Hepatocyte (in vitro differentiated cells): Measurements from ENCODE around the gene STEAP3. TPM values are rescaled to one million over a fixed set of nuclear protein-coding genes. Genes with fewer than 3 reads are reported as not detected.

Experiments
- DNase-seq: peaks from one replicate; pipeline ENCODE4 v3.0.0-alpha.2; 2016; ENCODE audit warnings: low spot score
- H2AFZ ChIP-seq: fragments of 200-600 bp; sonication (generic); 2 replicates; pipeline ENCODE4 v1.6.0; 2016; ENCODE audit warnings: antibody characterized with exemption, mild to moderate bottlenecking
- H3K27ac ChIP-seq: fragments of 200-600 bp; sonication (generic); 2 replicates; pipeline ENCODE4 v1.5.1; 2016; ENCODE audit warnings: mild to moderate bottlenecking
- H3K27me3 ChIP-seq: fragments of 200-600 bp; sonication (generic); 2 replicates; pipeline ENCODE4 v1.6.1; 2016
- H3K36me3 ChIP-seq: fragments of 200-600 bp; sonication (generic); replicated peaks from 2 replicates; pipeline ENCODE4 v1.5.1; 2016; ENCODE audit warnings: low read depth; ENCODE audit not compliant: insufficient read depth
- H3K4me1 ChIP-seq: fragments of 200-600 bp; sonication (generic); 2 replicates; pipeline ENCODE4 v1.5.1; 2016; ENCODE audit warnings: mild to moderate bottlenecking, moderate library complexity; ENCODE audit not compliant: insufficient read depth
- H3K4me2 ChIP-seq: fragments of 200-600 bp; sonication (generic); 2 replicates; pipeline ENCODE4 v1.6.0; 2016
- H3K4me3 ChIP-seq: fragments of 200-600 bp; sonication (generic); 2 replicates; pipeline ENCODE4 v1.5.1; 2016; ENCODE audit warnings: mild to moderate bottlenecking
- H3K79me2 ChIP-seq: fragments of 200-600 bp; sonication (generic); 2 replicates; pipeline ENCODE4 v1.6.0; 2017; ENCODE audit warnings: mild to moderate bottlenecking
- H3K9me2 ChIP-seq: fragments of 200-600 bp; sonication (generic); replicated peaks from 2 replicates; pipeline ENCODE4 v1.6.0; 2017; ENCODE audit warnings: mild to moderate bottlenecking; ENCODE audit not compliant: insufficient read depth
- H3K9me3 ChIP-seq: fragments of 200-600 bp; sonication (generic); 2 replicates; pipeline ENCODE4 v1.5.1; 2016; ENCODE audit warnings: low read depth, mild to moderate bottlenecking
- H4K20me1 ChIP-seq: fragments of 200-600 bp; sonication (generic); 2 replicates; pipeline ENCODE4 v1.6.0; 2016; ENCODE audit warnings: mild to moderate bottlenecking; ENCODE audit not compliant: insufficient read depth, poor library complexity, severe bottlenecking
- CTCF ChIP-seq: fragments of 200-600 bp; sonication (generic); IDR thresholded peaks from 2 replicates; pipeline ENCODE4 v1.5.1; 2016; ENCODE audit warnings: antibody characterized with exemption, mild to moderate bottlenecking; ENCODE audit not compliant: poor library complexity
- EZH2 ChIP-seq: fragments of 200-600 bp; sonication (generic); IDR thresholded peaks from 2 replicates; pipeline ENCODE4 v1.6.1; 2016; ENCODE audit warnings: antibody characterized with exemption, mild to moderate bottlenecking, borderline replicate concordance
- EZH2phosphoT487 ChIP-seq: fragments of 200-600 bp; sonication (generic); IDR thresholded peaks from one replicate; pipeline ENCODE4 v1.6.1; 2018; ENCODE audit warnings: antibody characterized with exemption, mild to moderate bottlenecking, low read depth, moderate library complexity; ENCODE audit not compliant: unreplicated experiment, severe bottlenecking
- WGBS: methylation state at CpG from one replicate; pipeline ENCODE4 v1.1.6; 2016; ENCODE audit warnings: low lambda C conversion rate; ENCODE audit errors: missing lambda C conversion rate; 5-methylcytosine and 5-hydroxymethylcytosine counted together
- polyA plus RNA-seq: library from polyadenylated mRNA; unstranded; fragments of >200 nt; fragmentation: Nextera tagmentation; extraction: Ambion mirVana; gene quantifications from 2 replicates; pipeline ENCODE4 v1.2.1, GENCODE V29; 2016
- total RNA-seq: library from RNA; depleted of rRNA; stranded (reverse); fragments of >200 nt; gene quantifications from 2 replicates; pipeline ENCODE4 v1.2.3, GENCODE V29; 2014

Gene STEAP3
- total and polyA plus RNA-seq, 2 experiments from 2014 or later: 11.2 to 12.0 TPM

- no peaks in the 10 kb centered on the region for H3K36me3 ChIP-seq
- H3K9me3 ChIP-seq: no peaks in the 10 kb centered on the region
- 85% methylated on average over 5 of the region's 5 CpGs for WGBS
- no peak overlapping the region for H2AFZ ChIP-seq
- no peak for DNase-seq
- H3K27ac ChIP-seq: no peak overlapping the region
- no peaks in the 10 kb centered on the region for H3K79me2 ChIP-seq
- H3K9me2 ChIP-seq: no peaks in the 10 kb centered on the region
- H4K20me1 ChIP-seq: no peaks in the 10 kb centered on the region
- H3K4me2 ChIP-seq: no peak overlapping the region
- TF ChIP-seq EZH2: no peak
- TF ChIP-seq CTCF: no peak
- TF ChIP-seq EZH2phosphoT487: no peak
- H3K4me3 ChIP-seq: no peak overlapping the region
- no peaks in the 10 kb centered on the region for H3K27me3 ChIP-seq
- H3K4me1 ChIP-seq: peaks cover 4% of the 10 kb centered on the region
These were observed 25.1 kb downstream of the STEAP3 start for GRCh38 chr2:119248751-119249150.

- Histone ChIP-seq H3K27me3 (no peaks in the 10 kb centered on the region), H2AFZ (no peak overlapping the region), H3K4me3 (no peak overlapping the region), H3K9me2 (no peaks in the 10 kb centered on the region), H4K20me1 (no peaks in the 10 kb centered on the region), H3K27ac (no peak overlapping the region), H3K4me2 (no peak overlapping the region), H3K36me3 (no peaks in the 10 kb centered on the region), H3K79me2 (no peaks in the 10 kb centered on the region), H3K4me1 (peaks cover 4% of the 10 kb centered on the region), H3K9me3 (no peaks in the 10 kb centered on the region)
- DNase-seq: no peak
- no peak for TF ChIP-seq EZH2phosphoT487
- TF ChIP-seq CTCF: no peak
- TF ChIP-seq EZH2: no peak
- WGBS: 98% methylated on average over 3 of the region's 3 CpGs
These were observed 25.7 kb downstream of the STEAP3 start for GRCh38 chr2:119249311-119249710.

GRCh38 chr2:119249855-119250717 is 26.5 kb downstream of the STEAP3 start:
- H4K20me1 ChIP-seq: no peaks in the 10 kb centered on the region
- DNase-seq: no peak
- H3K27ac ChIP-seq: no peak overlapping the region
- no peaks in the 10 kb centered on the region for H3K27me3 ChIP-seq
- H3K9me3 ChIP-seq: no peaks in the 10 kb centered on the region
- no peak overlapping the region for H3K4me2 ChIP-seq
- 87% methylated on average over 11 of the region's 12 CpGs for WGBS
- H3K36me3 ChIP-seq: no peaks in the 10 kb centered on the region
- H3K4me3 ChIP-seq: no peak overlapping the region
- no peaks in the 10 kb centered on the region for H3K79me2 ChIP-seq
- H3K4me1 ChIP-seq: peaks cover 4% of the 10 kb centered on the region
- H3K9me2 ChIP-seq: no peaks in the 10 kb centered on the region
- TF ChIP-seq EZH2: no peak
- TF ChIP-seq EZH2phosphoT487: no peak
- TF ChIP-seq CTCF: no peak
- no peak overlapping the region for H2AFZ ChIP-seq
